ENCODE measurements around the gene PRKG1.

- TF ChIP-seq EP300 (IDR thresholded peaks at IDR 0.05) (no peak), POLR2AphosphoS5 (IDR thresholded peaks at IDR 0.05) (no peak)
Observed at GRCh38 chr10:51521605-51522004, 447.3 kb downstream of the PRKG1 start.

Measured in esophagus muscularis mucosa (tissue), 3 donors.